GM18868 (cell line): ENCODE results near the gene APLP1.
"Not testable (repeated sequence)": the region's sequence is repeated elsewhere in the genome, so short reads cannot be mapped to it uniquely, and the experiment has no call there.

ENCODE experiments used
- ATAC-seq: cut with Tn5 transposase; IDR thresholded peaks from one replicate; pipeline ENCODE4 v1.9.1; 2021; ENCODE audit warnings: mild to moderate bottlenecking, moderate library complexity; ENCODE audit not compliant: unreplicated experiment

The APLP1 gene

GRCh38 chr19:35882114-35882832, 13.9 kb downstream of the APLP1 start:
- ATAC-seq, result no peak

GRCh38 chr19:35883882-35884281, 15.5 kb downstream of the APLP1 start:
- ATAC-seq, result no peak

- ATAC-seq, result no peak
Measured at GRCh38 chr19:35885225-35885738, 16.9 kb downstream of the APLP1 start.

- ATAC-seq, result no peak
Measured at GRCh38 chr19:35885904-35886303, 17.5 kb downstream of the APLP1 start.

GRCh38 chr19:35887197-35887596, 18.8 kb downstream of the APLP1 start:
- no peak for ATAC-seq

DNA sequence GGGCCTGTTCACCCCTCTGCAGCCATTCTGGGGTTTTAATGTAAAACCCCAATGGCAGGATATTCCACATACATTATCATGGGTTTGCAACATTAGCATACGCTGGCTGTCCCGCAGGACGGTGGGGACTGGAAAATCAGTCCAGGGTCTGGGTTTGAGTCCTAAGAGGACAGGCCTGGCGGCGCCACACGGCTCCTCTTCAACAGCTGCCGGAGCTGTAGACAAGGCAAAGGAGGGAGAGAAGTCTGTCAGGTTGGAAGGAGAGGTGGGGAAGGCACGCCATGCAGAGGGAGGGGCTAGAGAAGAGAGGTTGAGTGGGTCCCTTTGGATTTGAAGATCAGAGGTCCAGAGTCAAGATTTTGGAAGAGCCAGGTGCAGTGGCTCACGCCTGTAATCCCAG, 20.0 kb downstream of the APLP1 start:
- ATAC-seq, result no peak

DNA sequence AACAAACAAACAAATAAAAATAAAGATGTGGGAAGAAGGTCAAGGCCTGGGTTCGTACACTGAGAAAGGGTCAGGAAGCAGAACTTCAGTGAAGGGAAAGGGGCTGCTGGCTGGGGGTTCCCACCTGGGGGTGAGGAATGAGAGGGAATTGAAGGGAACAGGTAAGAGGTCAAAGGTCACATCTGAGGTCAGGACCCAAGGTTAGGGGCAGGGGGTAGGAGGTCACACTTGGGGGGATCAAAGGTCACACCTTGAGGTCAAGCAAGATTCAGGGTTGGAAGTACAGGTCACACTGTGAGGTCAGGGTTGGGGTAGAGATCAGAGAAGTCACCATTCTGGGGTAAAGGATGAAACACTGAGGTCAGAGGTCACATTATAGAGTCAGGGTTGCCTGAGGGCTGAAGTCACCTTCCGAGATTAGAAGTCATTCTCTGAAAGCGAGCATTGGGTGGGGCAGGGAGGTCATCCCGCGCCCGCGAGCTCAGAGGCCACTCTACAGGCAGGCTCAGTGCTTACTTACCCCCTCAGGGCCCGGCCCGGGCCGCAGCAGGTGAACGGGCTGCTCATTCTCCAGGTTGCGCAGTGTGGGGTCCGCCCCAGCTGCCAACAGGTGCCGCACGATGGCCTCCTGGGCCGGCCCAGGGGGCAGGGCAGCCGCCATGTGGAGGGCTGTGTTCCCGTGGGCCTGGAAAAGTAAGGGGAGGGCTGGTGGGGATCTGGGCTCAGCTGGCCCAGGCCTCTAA, 21.2 kb downstream of the APLP1 start:
- no peak for ATAC-seq

DNA sequence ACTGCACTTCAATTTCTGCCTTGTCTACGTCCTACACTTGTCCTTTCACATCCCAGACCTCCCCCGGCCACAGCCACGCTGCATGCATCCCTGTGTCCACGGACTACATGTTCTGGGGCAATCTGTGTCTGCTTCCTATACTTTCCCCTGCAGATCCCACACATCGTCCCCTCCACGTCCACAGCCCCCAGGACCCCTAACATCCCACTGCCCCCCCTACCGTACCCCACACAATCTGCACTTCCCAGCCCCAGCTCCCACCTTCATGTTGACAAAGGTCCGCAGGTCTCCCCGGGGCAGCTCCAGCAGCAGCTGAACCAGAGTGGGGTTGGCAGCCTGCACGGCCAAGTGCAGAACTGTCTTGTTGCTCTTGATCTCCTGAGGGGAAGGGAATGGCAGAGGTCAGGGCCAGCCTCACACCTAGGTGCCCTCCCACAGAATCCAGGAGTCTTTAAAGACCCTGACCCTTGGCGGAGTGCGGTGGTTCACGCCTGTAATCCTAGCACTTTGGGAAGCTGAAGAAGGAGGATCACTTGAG, 21.8 kb downstream of the APLP1 start:
- no peak for ATAC-seq

- not testable (repeated sequence) for ATAC-seq
Measured at GRCh38 chr19:35891819-35892218, 23.4 kb downstream of the APLP1 start.

DNA sequence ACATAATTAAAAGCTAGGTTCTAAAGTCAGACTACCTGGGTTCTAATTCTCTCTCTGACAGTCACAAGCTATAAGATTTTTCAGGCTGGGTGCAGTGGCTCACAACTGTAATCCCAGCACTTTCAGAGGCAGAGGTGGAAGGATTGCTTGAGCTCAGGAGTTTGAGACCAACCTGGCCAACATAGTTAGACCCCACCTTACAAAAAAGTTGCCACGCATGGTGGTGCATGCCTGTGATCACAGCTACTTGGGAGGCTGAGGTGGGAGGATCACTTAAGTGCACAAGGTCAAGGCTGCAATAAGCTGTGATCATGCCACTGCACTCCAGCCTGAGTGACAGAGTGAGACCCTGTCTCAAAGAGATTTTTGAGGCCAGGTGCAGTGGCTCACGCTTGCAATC, 26.0 kb downstream of the APLP1 start:
- no peak for ATAC-seq

DNA sequence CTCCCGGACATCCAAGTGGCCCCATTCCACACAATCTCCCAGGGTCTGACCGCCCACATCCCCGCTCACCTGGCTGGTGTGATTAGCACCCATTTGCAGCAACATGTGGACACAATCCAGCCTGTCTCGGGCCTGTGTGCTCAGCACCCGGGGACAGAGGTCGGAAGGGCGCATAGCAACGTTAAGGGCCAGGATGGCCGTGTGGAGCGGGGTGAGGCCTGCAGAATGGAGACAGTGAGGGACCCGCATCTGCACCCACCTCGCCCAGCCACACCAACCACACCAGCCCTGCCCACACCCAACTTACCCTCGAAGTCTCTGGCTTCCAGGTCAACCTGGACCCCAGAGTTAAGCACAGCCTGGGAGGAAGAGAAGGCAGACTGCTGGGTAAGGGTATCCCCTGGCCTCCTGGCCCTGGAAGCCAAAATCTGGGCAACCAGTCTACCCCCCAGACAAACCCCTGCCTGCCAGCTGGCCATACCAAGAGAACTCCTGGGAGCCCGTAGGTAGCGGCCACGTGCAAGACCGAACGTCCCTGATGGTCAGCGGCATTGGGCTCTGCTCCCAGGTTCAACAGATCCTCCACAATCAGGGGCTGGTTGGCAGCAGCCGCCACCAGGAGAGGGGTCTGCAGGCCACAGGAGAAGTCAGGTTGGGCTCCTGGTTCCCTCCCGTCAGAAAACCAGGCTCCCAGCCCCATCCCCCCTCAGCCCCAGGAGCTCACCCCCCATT, 27.7 kb downstream of the APLP1 start:
- no peak for ATAC-seq

- ATAC-seq, result no peak
Measured at GRCh38 chr19:35896643-35897040, 28.3 kb downstream of the APLP1 start.

GRCh38 chr19:35897706-35898451, 29.5 kb downstream of the APLP1 start:
- ATAC-seq, result no peak

- no peak for ATAC-seq
Measured at GRCh38 chr19:35898499-35898809, 30.1 kb downstream of the APLP1 start.

DNA sequence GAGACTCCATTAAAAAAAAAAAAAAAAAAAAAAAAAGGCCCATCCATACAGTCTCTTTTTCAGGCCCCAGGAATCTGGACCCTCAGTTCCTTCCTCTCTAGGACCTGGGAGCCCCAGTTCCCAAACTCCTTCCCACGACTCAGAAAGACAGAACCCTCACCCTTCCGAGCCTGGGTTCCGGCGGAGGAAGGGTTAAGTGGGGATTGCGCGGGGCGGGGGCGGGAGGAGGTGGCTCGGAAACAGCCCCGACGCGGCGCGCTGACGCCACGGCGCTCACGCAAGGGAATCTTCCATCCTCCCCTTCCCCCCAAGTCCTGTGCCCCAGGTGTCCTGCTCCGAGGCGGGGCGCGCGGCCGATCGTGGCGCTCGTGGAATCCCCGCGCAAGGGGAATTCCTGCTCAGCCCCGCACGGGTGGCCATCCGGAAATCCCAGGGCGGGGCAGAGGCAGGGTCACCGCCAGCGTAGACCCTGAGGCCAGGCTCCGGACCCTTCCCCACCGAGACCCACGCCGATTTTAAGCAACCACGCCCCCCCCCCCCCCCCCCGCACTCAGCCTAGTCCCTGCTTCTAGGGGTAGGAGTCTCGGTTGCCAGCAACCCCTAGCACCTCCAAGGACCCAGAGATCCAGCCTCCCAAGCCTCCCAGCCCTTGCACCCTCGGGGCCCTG, 31.3 kb downstream of the APLP1 start:
- ATAC-seq, result peak; percentile 41

DNA sequence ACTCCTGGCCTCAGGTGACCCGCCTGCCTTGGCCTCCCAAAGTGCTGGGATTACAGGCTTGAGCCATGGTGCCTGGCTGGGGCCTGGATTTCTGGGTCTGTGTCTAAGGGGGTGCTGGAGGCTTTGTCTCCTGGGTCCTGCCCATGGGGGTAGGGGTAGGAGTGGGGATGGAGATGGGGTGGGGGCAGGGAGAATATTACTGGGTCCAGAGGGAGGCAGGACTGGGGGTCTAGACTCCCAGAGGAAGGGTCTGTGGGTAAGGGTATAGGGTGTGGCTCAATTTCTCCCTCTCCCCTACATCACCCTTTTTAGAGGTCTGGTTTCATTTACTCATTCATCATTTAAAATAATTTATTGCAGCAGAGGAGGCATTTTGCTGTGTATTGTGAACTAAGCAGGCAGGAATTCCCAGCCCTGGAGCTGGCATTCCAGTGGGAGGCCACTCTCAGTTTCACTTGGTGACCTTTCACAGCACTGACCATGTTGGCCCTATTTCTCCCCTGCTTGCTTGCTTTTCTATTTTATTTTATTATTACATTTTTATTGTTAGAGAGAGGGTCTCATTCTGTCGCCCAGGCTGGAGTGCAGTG, 32.8 kb downstream of the APLP1 start:
- ATAC-seq, result no peak

GRCh38 chr19:35901854-35902661, 33.7 kb downstream of the APLP1 start, which contains the start of gene HCST:
TSS of gene HCST (plus strand) at chr19:35902529. CDS start at chr19:35902594, 65 bp downstream.
- ATAC-seq, result no peak

- ATAC-seq, result no peak
Measured at GRCh38 chr19:35902870-35903475, 34.6 kb downstream of the APLP1 start.
